NCI-H1092 (cell line): ENCODE results near the gene PCDHA11.
"Not testable (repeated sequence)": the region's sequence is repeated elsewhere in the genome, so short reads cannot be mapped to it uniquely, and the experiment has no call there.

Experiments
- DNase-seq: peaks from one replicate; lab custom pipeline; 2025; lab: John Stamatoyannopoulos, UW

PCDHA11 gene

GRCh38 chr5:140868721-140869554, at the start of gene PCDHA11:
TSS of gene PCDHA11 (plus strand) at chr5:140868957. CDS start at chr5:140869104, 147 bp downstream.
- peak; percentile 65 for DNase-seq

DNA sequence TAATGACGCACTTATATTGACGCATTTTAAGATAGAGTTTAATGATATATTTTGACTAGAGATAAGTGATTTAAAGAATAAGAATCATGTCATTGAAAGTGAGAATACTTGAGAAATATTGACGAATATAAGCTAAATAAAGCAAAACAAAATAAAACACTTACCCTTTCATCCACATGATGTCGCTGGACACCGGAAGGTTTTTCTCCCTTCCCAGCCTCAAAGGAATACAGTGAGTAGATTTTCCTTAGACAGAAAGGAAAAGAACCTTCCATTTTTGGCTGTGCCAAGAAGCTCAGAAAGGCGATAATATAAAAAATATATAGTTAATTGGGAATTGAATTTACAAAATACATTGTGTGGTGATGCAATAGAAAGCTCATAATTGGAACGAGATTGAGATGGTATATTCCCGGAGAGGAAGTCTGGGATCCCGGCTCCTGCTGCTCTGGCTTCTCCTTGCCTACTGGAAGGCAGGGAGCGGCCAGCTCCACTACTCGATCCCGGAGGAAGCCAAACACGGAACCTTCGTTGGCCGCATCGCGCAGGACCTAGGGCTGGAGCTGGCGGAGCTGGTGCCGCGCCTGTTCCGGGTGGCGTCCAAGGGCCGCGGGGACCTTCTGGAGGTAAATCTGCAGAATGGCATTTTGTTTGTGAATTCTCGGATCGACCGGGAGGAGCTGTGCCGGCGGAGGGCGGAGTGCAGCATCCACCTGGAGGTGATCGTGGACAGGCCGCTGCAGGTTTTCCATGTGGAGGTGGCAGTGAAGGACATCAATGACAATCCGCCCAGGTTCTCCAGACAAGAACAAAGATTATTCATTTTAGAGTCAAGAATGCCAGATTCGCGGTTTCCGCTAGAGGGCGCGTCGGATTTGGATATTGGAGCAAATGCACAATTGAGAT, 47.1 kb upstream of the PCDHA11 start, which contains the start of gene PCDHA5:
Gene PCDHA5 (plus strand): TSS at position 239 of the 906 bp plus-strand sequence.
- no peak for DNase-seq

- no peak for DNase-seq
Measured at GRCh38 chr5:140822281-140822629, 46.5 kb upstream of the PCDHA11 start.

GRCh38 chr5:140822969-140823368, 45.8 kb upstream of the PCDHA11 start:
- DNase-seq = not testable (repeated sequence)

DNA sequence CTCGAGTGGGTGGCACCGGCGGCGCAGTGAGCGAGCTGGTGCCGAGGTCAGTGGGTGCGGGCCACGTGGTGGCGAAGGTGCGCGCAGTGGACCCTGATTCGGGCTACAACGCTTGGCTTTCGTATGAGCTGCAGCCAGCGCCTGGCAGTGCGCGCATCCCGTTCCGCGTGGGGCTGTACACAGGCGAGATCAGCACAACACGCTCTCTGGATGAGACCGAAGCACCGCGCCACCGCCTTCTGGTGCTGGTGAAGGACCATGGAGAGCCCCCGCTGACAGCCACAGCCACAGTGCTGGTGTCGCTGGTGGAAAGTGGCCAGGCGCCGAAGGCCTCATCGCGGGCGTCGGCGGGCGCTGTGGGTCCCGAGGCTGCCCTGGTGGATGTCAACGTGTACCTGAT, 45.3 kb upstream of the PCDHA11 start:
- no peak for DNase-seq

DNA sequence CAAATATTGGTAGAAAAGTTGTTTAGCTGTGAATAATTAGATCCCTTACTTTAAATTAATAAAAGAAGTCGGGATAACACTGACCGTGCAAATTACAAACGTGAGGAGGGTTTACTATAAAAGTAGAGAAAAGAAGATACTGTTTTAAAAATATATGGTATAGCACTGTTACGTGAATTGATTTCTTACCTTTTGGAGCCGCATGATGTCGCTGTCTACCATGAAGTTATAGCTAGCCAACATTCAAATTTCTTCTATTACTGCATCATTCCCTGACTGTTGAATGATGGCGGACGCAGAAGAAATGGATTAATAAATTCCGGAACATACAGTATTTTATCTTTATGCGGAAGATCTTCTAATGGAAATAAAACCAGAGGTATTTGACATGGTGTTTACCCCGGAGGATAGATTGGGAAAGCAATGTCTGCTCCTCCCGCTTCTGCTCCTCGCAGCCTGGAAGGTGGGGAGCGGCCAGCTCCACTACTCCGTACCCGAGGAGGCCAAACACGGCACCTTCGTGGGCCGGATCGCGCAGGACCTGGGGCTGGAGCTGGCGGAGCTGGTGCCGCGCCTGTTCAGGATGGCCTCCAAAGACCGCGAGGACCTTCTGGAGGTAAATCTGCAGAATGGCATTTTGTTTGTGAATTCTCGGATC, 40.9 kb upstream of the PCDHA11 start, which contains the start of gene PCDHA6:
Gene PCDHA6 (plus strand): TSS at position 257 of the 658 bp plus-strand sequence. CDS start 132 bp downstream, at position 389.
- DNase-seq = no peak

- DNase-seq = no peak
Measured at GRCh38 chr5:140828362-140828737, 40.4 kb upstream of the PCDHA11 start.

DNA sequence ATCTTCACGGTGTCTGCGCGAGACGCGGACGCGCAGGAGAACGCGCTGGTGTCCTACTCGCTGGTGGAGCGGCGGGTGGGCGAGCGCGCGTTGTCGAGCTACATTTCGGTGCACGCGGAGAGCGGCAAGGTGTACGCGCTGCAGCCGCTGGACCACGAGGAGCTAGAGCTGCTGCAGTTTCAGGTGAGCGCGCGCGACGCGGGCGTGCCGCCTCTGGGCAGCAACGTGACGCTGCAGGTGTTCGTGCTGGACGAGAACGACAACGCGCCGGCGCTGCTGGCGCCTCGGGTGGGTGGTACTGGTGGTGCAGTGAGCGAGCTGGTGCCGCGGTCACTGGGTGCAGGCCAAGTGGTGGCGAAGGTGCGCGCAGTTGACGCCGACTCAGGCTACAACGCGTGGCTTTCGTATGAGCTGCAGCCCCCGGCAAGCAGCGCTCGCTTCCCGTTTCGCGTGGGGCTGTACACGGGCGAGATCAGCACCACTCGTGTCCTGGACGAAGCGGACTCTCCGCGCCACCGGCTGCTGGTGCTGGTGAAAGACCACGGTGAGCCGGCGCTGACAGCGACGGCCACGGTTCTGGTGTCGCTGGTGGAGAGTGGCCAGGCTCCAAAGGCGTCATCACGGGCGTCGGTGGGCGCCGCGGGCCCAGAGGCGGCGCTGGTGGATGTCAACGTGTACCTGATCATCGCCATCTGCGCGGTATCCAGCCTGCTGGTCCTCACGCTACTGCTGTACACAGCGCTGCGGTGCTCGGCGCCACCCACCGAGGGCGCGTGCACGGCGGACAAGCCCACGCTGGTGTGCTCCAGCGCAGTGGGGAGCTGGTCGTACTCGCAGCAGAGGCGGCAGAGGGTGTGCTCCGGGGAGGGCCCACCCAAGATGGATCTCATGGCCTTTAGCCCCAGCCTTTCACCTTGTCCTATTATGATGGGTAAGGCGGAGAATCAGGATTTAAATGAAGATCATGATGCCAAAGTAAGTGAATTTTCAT, 39.0 kb upstream of the PCDHA11 start:
- not testable (repeated sequence) for DNase-seq

- no peak for DNase-seq
Measured at GRCh38 chr5:140833993-140834392, 34.8 kb upstream of the PCDHA11 start, which contains the start of gene PCDHA7. TSS of gene PCDHA7 (plus strand) at chr5:140834269. CDS start at chr5:140834384, 115 bp downstream.

- DNase-seq = not testable (repeated sequence)
Measured at GRCh38 chr5:140834439-140835008, 34.2 kb upstream of the PCDHA11 start.

GRCh38 chr5:140835622-140836510, 32.9 kb upstream of the PCDHA11 start:
- DNase-seq = no peak

- no peak for DNase-seq
Measured at GRCh38 chr5:140840978-140841962, 27.5 kb upstream of the PCDHA11 start, which contains the start of gene PCDHA8. TSS of gene PCDHA8 (plus strand) at chr5:140841187. CDS start at chr5:140841322, 135 bp downstream.

DNA sequence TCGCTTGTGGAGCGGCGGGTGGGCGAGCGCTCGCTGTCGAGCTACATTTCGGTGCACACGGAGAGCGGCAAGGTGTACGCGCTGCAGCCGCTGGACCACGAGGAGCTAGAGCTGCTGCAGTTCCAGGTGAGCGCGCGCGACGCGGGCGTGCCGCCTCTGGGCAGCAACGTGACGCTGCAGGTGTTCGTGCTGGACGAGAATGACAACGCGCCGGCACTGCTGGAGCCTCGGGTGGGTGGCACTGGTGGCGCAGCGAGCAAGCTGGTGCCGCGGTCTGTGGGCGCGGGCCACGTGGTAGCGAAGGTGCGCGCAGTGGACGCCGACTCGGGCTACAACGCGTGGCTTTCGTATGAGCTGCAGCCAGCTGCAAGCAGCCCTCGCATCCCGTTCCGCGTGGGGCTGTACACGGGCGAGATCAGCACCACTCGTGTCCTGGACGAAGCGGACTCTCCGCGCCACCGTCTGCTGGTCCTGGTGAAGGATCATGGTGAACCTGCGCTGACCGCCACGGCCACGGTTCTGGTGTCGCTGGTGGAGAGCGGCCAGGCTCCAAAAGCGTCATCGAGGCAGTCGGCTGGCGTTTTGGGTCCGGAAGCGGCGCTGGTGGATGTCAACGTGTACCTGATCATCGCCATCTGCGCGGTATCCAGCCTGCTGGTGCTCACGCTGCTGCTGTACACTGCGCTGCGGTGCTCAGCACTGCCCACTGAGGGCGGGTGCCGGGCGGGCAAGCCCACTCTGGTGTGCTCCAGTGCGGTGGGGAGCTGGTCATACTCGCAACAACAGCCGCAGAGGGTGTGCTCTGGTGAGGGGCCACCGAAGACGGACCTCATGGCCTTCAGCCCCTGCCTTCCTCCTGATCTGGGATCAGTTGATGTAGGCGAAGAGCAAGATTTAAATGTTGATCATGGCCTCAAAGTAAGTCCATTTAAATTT, 25.7 kb upstream of the PCDHA11 start:
- no peak for DNase-seq

- not testable (repeated sequence) for DNase-seq
Measured at GRCh38 chr5:140848139-140849102, 20.3 kb upstream of the PCDHA11 start, which contains the start of gene PCDHA9. TSS of gene PCDHA9 (plus strand) at chr5:140848382. CDS start at chr5:140848496, 114 bp downstream.

DNA sequence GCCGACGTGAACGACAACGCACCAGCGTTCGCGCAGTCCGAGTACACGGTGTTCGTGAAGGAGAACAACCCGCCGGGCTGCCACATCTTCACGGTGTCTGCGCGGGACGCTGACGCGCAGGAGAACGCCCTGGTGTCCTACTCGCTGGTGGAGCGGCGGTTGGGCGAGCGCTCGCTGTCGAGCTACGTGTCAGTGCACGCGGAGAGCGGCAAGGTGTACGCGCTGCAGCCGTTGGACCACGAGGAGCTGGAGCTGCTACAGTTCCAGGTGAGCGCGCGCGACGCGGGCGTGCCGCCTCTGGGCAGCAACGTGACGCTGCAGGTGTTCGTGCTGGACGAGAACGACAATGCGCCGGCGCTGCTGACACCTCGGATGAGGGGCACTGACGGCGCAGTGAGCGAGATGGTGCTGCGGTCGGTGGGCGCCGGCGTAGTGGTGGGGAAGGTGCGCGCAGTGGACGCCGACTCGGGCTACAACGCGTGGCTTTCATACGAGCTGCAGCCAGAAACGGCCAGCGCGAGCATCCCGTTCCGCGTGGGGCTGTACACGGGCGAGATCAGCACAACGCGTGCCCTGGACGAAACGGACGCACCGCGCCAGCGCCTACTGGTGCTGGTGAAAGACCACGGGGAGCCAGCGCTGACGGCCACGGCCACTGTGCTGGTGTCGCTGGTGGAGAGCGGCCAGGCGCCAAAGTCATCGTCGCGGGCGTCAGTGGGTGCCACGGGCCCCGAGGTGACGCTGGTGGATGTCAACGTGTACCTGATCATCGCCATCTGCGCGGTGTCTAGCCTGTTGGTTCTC, 18.7 kb upstream of the PCDHA11 start:
- DNase-seq = not testable (repeated sequence)
